Right lobe of liver (tissue), 6 donors: ENCODE data around the gene CAPRIN1. TPM values are rescaled to one million over a fixed set of nuclear protein-coding genes. Genes with fewer than 3 reads are reported as not detected.

Experiments
- ATAC-seq, 4 donors: fragments of 200-7000 bp; cut with Tn5 transposase; one replicate each; pipeline ENCODE4 v1.9.1; 2020; ENCODE audit warnings: mild to moderate bottlenecking in 4 of 4, moderate library complexity in 4 of 4
- DNase-seq, 3 donors: peaks; one replicate each; pipeline ENCODE4 v3.0.0-alpha.2; 2020
- H3K27ac ChIP-seq, 3 donors: fragments of 200-600 bp; one replicate each; pipeline ENCODE4 v1.8.0; 2022
- H3K27me3 ChIP-seq, 2 donors: fragments of 200-600 bp; one replicate each; pipeline ENCODE4 v1.8.0; 2022
- H3K36me3 ChIP-seq, 4 donors: fragments of 200-600 bp; sonication (generic) in 1 of 4; one replicate each; pipeline versions ENCODE4 v1.5.1 to v1.8.0; 2017 to 2022; ENCODE audit warnings: control low read depth in 1 of 4
- H3K4me1 ChIP-seq, 4 donors: fragments of 200-600 bp; sonication (generic) in 1 of 4; one replicate each; pipeline versions ENCODE4 v1.5.1 to v1.8.0; 2017 to 2022; ENCODE audit warnings: control low read depth in 1 of 4
- H3K4me3 ChIP-seq, 3 donors: fragments of 200-600 bp; one replicate each; pipeline ENCODE4 v1.8.0; 2022
- H3K9me3 ChIP-seq, 4 donors: fragments of 200-600 bp; sonication (generic) in 1 of 4; one replicate each; pipeline versions ENCODE4 v1.5.1 to v1.8.0; 2017 to 2022; ENCODE audit warnings: control low read depth in 1 of 4
- CTCF ChIP-seq, 4 donors: fragments of 200-600 bp in 3 of 4; fragments of 450-650 bp in 1 of 4; IDR thresholded peaks; one replicate each; pipeline versions ENCODE4 v1.5.1 to v1.8.0; 2016 to 2022; ENCODE audit warnings: antibody characterized with exemption in 4 of 4, mild to moderate bottlenecking in 2 of 4
- POLR2A ChIP-seq: fragments of 450-650 bp; IDR thresholded peaks from one replicate; pipeline ENCODE4 v1.6.1; 2017; ENCODE audit warnings: antibody characterized with exemption, mild to moderate bottlenecking
- WGBS: methylation state at CpG from one replicate; pipeline ENCODE4 v1.1.6; 2018; ENCODE audit warnings: low coverage, low lambda C conversion rate; ENCODE audit not compliant: insufficient coverage; ENCODE audit errors: missing lambda C conversion rate; 5-methylcytosine and 5-hydroxymethylcytosine counted together
- intact Hi-C, 2 donors: fragments of 100-400 bp; cut with DNase I; formaldehyde crosslinking; loops; one replicate each; pipeline versions ENCODE4 v1.11.2 to v1.14.1; 2022
- total RNA-seq, 6 experiments: library from RNA; depleted of rRNA in 2 of 6; stranded (reverse); fragments of >200 nt in 2 of 6; fragmentation: NEBNext Ultra II Directional in 3 of 6; extraction: Animal tissue kit (Norgen Biotek cat#: 25700) in 3 of 6; gene quantifications; one replicate each; pipeline versions ENCODE4 v1.1.0 to v1.2.4, GENCODE V29; 2016 to 2023
- donor health status: DM: no; HTN: yes; CAD: no.
- donor health status: DM: no; HTN: no; CAD: no.
- donor health status: DM: no; HTN: no; CAD: no.
- donor health status: DM: no; HTN: yes; CAD: no.
- donor health status: DM: no; HTN: yes; CAD: no.

The CAPRIN1 gene
- total RNA-seq, 6 experiments from 2014 or later: 60.0 to 87.6 (median 71.2) TPM

GRCh38 chr11:34128824-34129223, 77.3 kb downstream of the CAPRIN1 start:
- H3K4me1 ChIP-seq: no peaks in the 10 kb centered on the region
- no peak overlapping the region for H3K27ac ChIP-seq
- no peak for TF ChIP-seq POLR2A
- TF ChIP-seq CTCF (IDR thresholded peaks at IDR 0.05): no peak
- no peaks in the 10 kb centered on the region for H3K9me3 ChIP-seq
- peaks cover 0 to 83% (median 19%) of the 10 kb centered on the region in 4 donors for H3K36me3 ChIP-seq
- ATAC-seq (no peak), DNase-seq (no peak)
- H3K27me3 ChIP-seq: no peaks in the 10 kb centered on the region
- 100% methylated on average over 3 of the region's 3 CpGs for WGBS
- H3K4me3 ChIP-seq: no peak overlapping the region
- intact Hi-C loops: no loop called here

GRCh38 chr11:34132261-34132965, 80.9 kb downstream of the CAPRIN1 start:
- H3K27ac ChIP-seq: no peak overlapping the region
- ATAC-seq: no peak
- no peak overlapping the region for H3K4me3 ChIP-seq
- DNase-seq: no peak
- TF ChIP-seq CTCF (IDR thresholded peaks at IDR 0.05) (no peak), POLR2A (no peak)
- H3K36me3 ChIP-seq: peaks cover 0 to 85% (median 17%) of the 10 kb centered on the region in 4 donors
- intact Hi-C loops: no loop called here
- no peaks in the 10 kb centered on the region for H3K4me1 ChIP-seq
- no peaks in the 10 kb centered on the region for H3K9me3 ChIP-seq
- H3K27me3 ChIP-seq: no peaks in the 10 kb centered on the region
- WGBS: 83% methylated on average over 4 of the region's 4 CpGs

- Histone ChIP-seq H3K9me3 (no peaks in the 10 kb centered on the region), H3K4me3 (no peak overlapping the region), H3K27ac (no peak overlapping the region), H3K36me3 (peaks cover 0 to 90% (median 13%) of the 10 kb centered on the region in 4 donors), H3K4me1 (no peaks in the 10 kb centered on the region), H3K27me3 (no peaks in the 10 kb centered on the region)
- intact Hi-C loops: no loop called here
- WGBS: 95% methylated on average over 3 of the region's 5 CpGs
- ATAC-seq (no peak), DNase-seq (no peak)
- TF ChIP-seq CTCF (IDR thresholded peaks at IDR 0.05) (no peak), POLR2A (no peak)
These were observed 83.2 kb downstream of the CAPRIN1 start for GRCh38 chr11:34134765-34135164.

- Histone ChIP-seq H3K27me3 (no peaks in the 10 kb centered on the region), H3K27ac (no peak overlapping the region), H3K4me3 (no peak overlapping the region), H3K4me1 (no peaks in the 10 kb centered on the region), H3K36me3 (peaks cover 0 to 94% (median 16%) of the 10 kb centered on the region in 4 donors), H3K9me3 (no peaks in the 10 kb centered on the region)
- WGBS: 100% methylated on average over 1 of the region's 3 CpGs
- ATAC-seq (no peak), DNase-seq (no peak)
- intact Hi-C loops: no loop called here
- TF ChIP-seq CTCF (IDR thresholded peaks at IDR 0.05) (no peak), POLR2A (no peak)
These were observed 83.9 kb downstream of the CAPRIN1 start for GRCh38 chr11:34135439-34135838.
